HCT116 (cell line): ENCODE measurements around the gene TIMP1. TPM values are rescaled to one million over a fixed set of nuclear protein-coding genes. Genes with fewer than 3 reads are reported as not detected.
"Not testable (repeated sequence)": the region's sequence is repeated elsewhere in the genome, so short reads cannot be mapped to it uniquely, and the experiment has no call there.

ENCODE experiments used
- ATAC-seq: fragments of 200-7000 bp; cut with Tn5 transposase; 2 replicates; pipeline ENCODE4 v1.9.1; 2020; ENCODE audit warnings: mild to moderate bottlenecking, moderate library complexity
- BruUV-seq: library from RNA; stranded (reverse); fragments of 400-500 nt; replicated peaks from 2 replicates; lab custom pipeline; 2021; lab: Mats Ljungman, UMichigan
- CTCF ChIA-PET: fragments of 300-600 bp; sonication (Branson Sonifier 250); formaldehyde crosslinking; loops from one replicate; lab custom pipeline; 2021; ENCODE audit warnings: antibody characterized with exemption; lab: Charles Lee
- POLR2A ChIA-PET: fragments of 300-600, 350-600 bp; sonication (Branson Sonifier 250); formaldehyde crosslinking; loops from one replicate; lab custom pipeline; 2021; ENCODE audit warnings: antibody characterized with exemption; lab: Charles Lee
- RAD21 ChIA-PET, 2 experiments: fragments of 300-600 bp; sonication (Branson Sonifier 250); formaldehyde crosslinking; loops; one replicate each; lab custom pipeline; 2023; ENCODE audit warnings: low total read pairs in 2 of 2; ENCODE audit not compliant: uncharacterized antibody in 2 of 2, unreplicated experiment in 2 of 2, low non-redundant PET in 1 of 2; lab: Charles Lee
- DNase-seq: peaks from one replicate; pipeline ENCODE4 v3.0.0-alpha.2; 2010; ENCODE audit warnings: low read depth, low spot score
- H2AFZ ChIP-seq: fragments of 200-600 bp; shearing (Covaris generic), sonication (generic); 2 replicates; pipeline ENCODE4 v1.6.1; 2017; ENCODE audit warnings: low read depth, mixed run types, mixed read lengths, antibody characterized with exemption, low read length; ENCODE audit not compliant: poor library complexity, severe bottlenecking
- H3K27ac ChIP-seq: 2 replicates; pipeline ENCODE4 v1.5.1; 2012; ENCODE audit warnings: low read depth, low read length
- H3K27me3 ChIP-seq: fragments of 200-600 bp; sonication (generic); 2 replicates; pipeline ENCODE4 v1.6.1; 2016; ENCODE audit warnings: mixed run types, low read length, mixed read lengths; ENCODE audit not compliant: insufficient read depth
- H3K36me3 ChIP-seq, 2 experiments: fragments of 200-500 bp in 1 of 2; fragments of 200-600 bp in 1 of 2; sonication (Bioruptor generic) in 1 of 2; sonication (generic) in 1 of 2; 2 replicates each; pipeline versions ENCODE4 v1.5.1 to v1.6.1; 2014 to 2016; ENCODE audit warnings: low read length in 2 of 2, inconsistent platforms in 1 of 2, mixed read lengths in 1 of 2, mixed run types in 1 of 2; ENCODE audit not compliant: insufficient read depth in 2 of 2, control insufficient read depth in 1 of 2
- H3K4me1 ChIP-seq, 2 experiments: fragments of 200-600 bp in 1 of 2; sonication (generic) in 1 of 2; 2 replicates each; pipeline versions ENCODE4 v1.5.1 to v1.6.1; 2012 to 2017; ENCODE audit warnings: low read length in 2 of 2, inconsistent platforms in 1 of 2, mild to moderate bottlenecking in 1 of 2, mixed read lengths in 1 of 2, mixed run types in 1 of 2, moderate library complexity in 1 of 2; ENCODE audit not compliant: insufficient read depth in 2 of 2, control insufficient read depth in 1 of 2
- H3K4me2 ChIP-seq: fragments of 200-600 bp; sonication (generic); 2 replicates; pipeline ENCODE4 v1.6.1; 2017; ENCODE audit warnings: mixed run types, low read length, mixed read lengths
- H3K4me3 ChIP-seq, 2 experiments: fragments of 200-600 bp in 1 of 2; sonication (generic) in 1 of 2; replicated peaks in 1 of 2; 2 replicates each; pipeline ENCODE4 v1.5.1; 2011 to 2016; ENCODE audit warnings: low read length in 2 of 2, control low read depth in 1 of 2, low read depth in 1 of 2, mild to moderate bottlenecking in 1 of 2, mixed read lengths in 1 of 2, mixed run types in 1 of 2
- H3K79me2 ChIP-seq: fragments of 200-600 bp; sonication (generic); 2 replicates; pipeline ENCODE4 v1.6.1; 2017; ENCODE audit warnings: mild to moderate bottlenecking, mixed run types, low read length, moderate library complexity, mixed read lengths; ENCODE audit not compliant: insufficient read depth
- H3K9ac ChIP-seq: fragments of 200-600 bp; sonication (generic); 2 replicates; pipeline ENCODE4 v1.6.1; 2016; ENCODE audit warnings: low read length, mixed read lengths
- H3K9me2 ChIP-seq: fragments of 200-600 bp; sonication (generic), shearing (Covaris generic); 2 replicates; pipeline ENCODE4 v1.6.1; 2017; ENCODE audit warnings: mixed run types, mild to moderate bottlenecking, moderate library complexity; ENCODE audit not compliant: insufficient read depth
- H3K9me3 ChIP-seq, 2 experiments: fragments of 200-500 bp in 1 of 2; fragments of 200-600 bp in 1 of 2; sonication (Bioruptor generic) in 1 of 2; sonication (generic) in 1 of 2; 2 replicates each; pipeline ENCODE4 v1.6.1; 2014 to 2017; ENCODE audit warnings: low read length in 2 of 2, mixed read lengths in 2 of 2, inconsistent platforms in 1 of 2, low read depth in 1 of 2, mild to moderate bottlenecking in 1 of 2, mixed run types in 1 of 2, moderate library complexity in 1 of 2; ENCODE audit not compliant: control insufficient read depth in 1 of 2, insufficient read depth in 1 of 2
- H4K20me1 ChIP-seq: fragments of 200-600 bp; sonication (generic), shearing (Covaris generic); 2 replicates; pipeline ENCODE4 v1.6.1; 2017; ENCODE audit warnings: mixed run types, mild to moderate bottlenecking, moderate library complexity; ENCODE audit not compliant: insufficient read depth
- MAX ChIP-seq: IDR thresholded peaks from 2 replicates; pipeline ENCODE4 v1.6.1; 2012
- RAD21 ChIP-seq: IDR thresholded peaks from 2 replicates; pipeline ENCODE4 v1.6.1; 2012; ENCODE audit warnings: low read depth, mild to moderate bottlenecking
- SP1 ChIP-seq: IDR thresholded peaks from 2 replicates; pipeline ENCODE4 v1.6.1; 2012; ENCODE audit warnings: low read depth
- intact Hi-C: fragments of 100-400 bp; cut with micrococcal nuclease; formaldehyde crosslinking; loops from 2 replicates; pipeline ENCODE4 v1.10.0; 2022
- total RNA-seq: library from RNA; stranded (reverse); gene quantifications from one replicate; pipeline ENCODE4 v1.2.1, GENCODE V29; 2021; ENCODE audit not compliant: unreplicated experiment

The TIMP1 gene
- total RNA-seq, 1 experiment from 2014 or later: 225 TPM

- POLR2A ChIA-PET: no interaction called here
- DNase-seq: no peak
Observed at GRCh38 chrX:47597222-47597621, 15.0 kb downstream of the TIMP1 start.

GRCh38 chrX:47603125-47603524 lies 20.9 kb downstream of the TIMP1 start:
- H3K27me3 ChIP-seq, H2AFZ ChIP-seq, intact Hi-C loops, H3K4me3 ChIP-seq, H3K79me2 ChIP-seq, H3K9ac ChIP-seq, CTCF ChIA-PET, H3K4me2 ChIP-seq, BruUV-seq, H4K20me1 ChIP-seq, H3K9me3 ChIP-seq, H3K36me3 ChIP-seq, DNase-seq, H3K27ac ChIP-seq, POLR2A ChIA-PET, H3K9me2 ChIP-seq, ATAC-seq, H3K4me1 ChIP-seq, RAD21 ChIA-PET: not testable (repeated sequence)

More at GRCh38 chrX:47597222-47597621, 15.0 kb downstream of the TIMP1 start:
- Histone ChIP-seq H2AFZ (no peak overlapping the region), H3K27me3 (no peaks in the 10 kb centered on the region), H3K9me3 (no peaks in the 10 kb centered on the region), H3K27ac (no peak overlapping the region), H3K9me2 (no peaks in the 10 kb centered on the region), H3K36me3 (no peaks in the 10 kb centered on the region), H3K9ac (no peak overlapping the region), H3K4me1 (no peaks in the 10 kb centered on the region), H4K20me1 (no peaks in the 10 kb centered on the region), H3K79me2 (no peaks in the 10 kb centered on the region), H3K4me2 (no peak overlapping the region), H3K4me3 (no peak overlapping the region)
- ATAC-seq: no peak
- intact Hi-C loops: no loop called here
- BruUV-seq: no TSS peak
- ChIA-PET RAD21 (interaction anchor here in 1 of 2 experiments (0.7 kb wide), 1 partner anchor 96 kb away, joined by 3 read pairs; no protein-coding TSS in a partner anchor), CTCF (no interaction called here)
- no peak for TF ChIP-seq RAD21
- no peak for TF ChIP-seq MAX
- no peak for TF ChIP-seq SP1
